CD14-positive monocyte (primary cell): ENCODE results near the gene OR56B4. TPM values are rescaled to one million over a fixed set of nuclear protein-coding genes. Genes with fewer than 3 reads are reported as not detected.

Experiments used
- DNase-seq, 3 donors: peaks; one replicate each; pipeline ENCODE4 v3.0.0-alpha.2; 2011 to 2022
- H2AFZ ChIP-seq: 2 replicates; pipeline ENCODE4 v1.6.0; 2012; ENCODE audit warnings: mild to moderate bottlenecking, low read depth, low read length, inconsistent platforms; ENCODE audit not compliant: insufficient read depth, poor library complexity, severe bottlenecking
- H3K27ac ChIP-seq, 2 donors: 1 replicate in 1 of 2; 2 replicates in 1 of 2; pipeline ENCODE4 v1.5.1; 2012 to 2013; ENCODE audit warnings: low read length in 2 of 2, control low read depth in 1 of 2, inconsistent platforms in 1 of 2, low read depth in 1 of 2, mild to moderate bottlenecking in 1 of 2
- H3K27me3 ChIP-seq, 2 donors: one replicate each; pipeline versions ENCODE4 v1.6.0 to v1.6.1; 2011 to 2013; ENCODE audit warnings: low read length in 2 of 2; ENCODE audit not compliant: control insufficient read depth in 2 of 2, insufficient read depth in 2 of 2
- H3K36me3 ChIP-seq, 2 donors: replicated peaks in 1 of 2; 1 replicate in 1 of 2; 2 replicates in 1 of 2; pipeline versions ENCODE4 v1.5.1 to v1.6.1; 2012 to 2013; ENCODE audit warnings: low read length in 2 of 2, control low read depth in 1 of 2, inconsistent platforms in 1 of 2, mild to moderate bottlenecking in 1 of 2; ENCODE audit not compliant: insufficient read depth in 2 of 2, control insufficient read depth in 1 of 2
- H3K4me1 ChIP-seq, 2 donors: 1 replicate in 1 of 2; 2 replicates in 1 of 2; pipeline versions ENCODE4 v1.5.1 to v1.6.1; 2012 to 2013; ENCODE audit warnings: low read length in 2 of 2, control low read depth in 1 of 2, inconsistent platforms in 1 of 2, mild to moderate bottlenecking in 1 of 2, moderate library complexity in 1 of 2; ENCODE audit not compliant: insufficient read depth in 2 of 2, control insufficient read depth in 1 of 2
- H3K4me2 ChIP-seq: replicated peaks from 2 replicates; pipeline ENCODE3; 2012; ENCODE audit warnings: low read length, moderate library complexity, mild to moderate bottlenecking; ENCODE audit not compliant: poor library complexity, severe bottlenecking; ENCODE audit errors: extremely low read depth
- H3K4me3 ChIP-seq, 3 experiments: fragments of 200-600 bp in 1 of 3; sonication (generic) in 1 of 3; replicated peaks in 1 of 3; 1 replicate in 2 of 3; 2 replicates in 1 of 3; pipeline ENCODE4 v1.5.1; 2011 to 2013; ENCODE audit warnings: low read length in 3 of 3, mild to moderate bottlenecking in 3 of 3, control low read depth in 2 of 3, low read depth in 2 of 3, inconsistent platforms in 1 of 3, moderate library complexity in 1 of 3
- H3K79me2 ChIP-seq: 2 replicates; pipeline ENCODE4 v1.6.0; 2012; ENCODE audit warnings: mild to moderate bottlenecking, control low read depth, inconsistent platforms, low read length, moderate library complexity; ENCODE audit not compliant: insufficient read depth
- H3K9ac ChIP-seq: 2 replicates; pipeline ENCODE4 v1.6.0; 2017; ENCODE audit warnings: low read length, mild to moderate bottlenecking; ENCODE audit not compliant: insufficient read depth, poor library complexity, severe bottlenecking
- H3K9me3 ChIP-seq, 2 donors: replicated peaks in 1 of 2; 1 replicate in 1 of 2; 2 replicates in 1 of 2; pipeline versions ENCODE4 v1.5.1 to v1.6.1; 2012 to 2013; ENCODE audit warnings: low read length in 2 of 2, control low read depth in 1 of 2; ENCODE audit not compliant: control insufficient read depth in 1 of 2, insufficient read depth in 1 of 2
- H4K20me1 ChIP-seq: 2 replicates; pipeline ENCODE4 v1.6.0; 2012; ENCODE audit warnings: mild to moderate bottlenecking, low read length, control low read depth, moderate library complexity; ENCODE audit not compliant: insufficient read depth
- H3K27ac Mint-ChIP-seq, 7 donors: one replicate each; pipeline ENCODE4 v1.8.0; 2020; ENCODE audit warnings: mild to moderate bottlenecking in 7 of 7, mixed read lengths in 7 of 7, moderate library complexity in 6 of 7, inconsistent platforms in 2 of 7
- H3K27me3 Mint-ChIP-seq, 3 donors: one replicate each; pipeline ENCODE4 v1.8.0; 2021 to 2022; ENCODE audit warnings: low read depth in 3 of 3, mild to moderate bottlenecking in 3 of 3, mixed read lengths in 3 of 3, moderate library complexity in 3 of 3, inconsistent platforms in 1 of 3
- H3K36me3 Mint-ChIP-seq, 2 donors: one replicate each; pipeline ENCODE4 v1.8.0; 2020; ENCODE audit warnings: mixed read lengths in 2 of 2, inconsistent platforms in 1 of 2, mild to moderate bottlenecking in 1 of 2
- H3K4me1 Mint-ChIP-seq: one replicate; pipeline ENCODE4 v1.8.0; 2020; ENCODE audit warnings: mild to moderate bottlenecking, mixed read lengths
- H3K4me3 Mint-ChIP-seq, 2 donors: one replicate each; pipeline ENCODE4 v1.8.0; 2020; ENCODE audit warnings: mild to moderate bottlenecking in 2 of 2, mixed read lengths in 2 of 2, moderate library complexity in 1 of 2
- H3K9me3 Mint-ChIP-seq, 7 donors: one replicate each; pipeline ENCODE4 v1.8.0; 2020 to 2022; ENCODE audit warnings: mixed read lengths in 7 of 7, mild to moderate bottlenecking in 6 of 7, moderate library complexity in 6 of 7, inconsistent platforms in 2 of 7
- CTCF ChIP-seq: fragments of 200-600 bp; IDR thresholded peaks from one replicate; pipeline ENCODE4 v1.8.0; 2022; ENCODE audit warnings: antibody characterized with exemption, mild to moderate bottlenecking
- WGBS: methylation state at CpG from one replicate; pipeline ENCODE4 v1.1.5; 2013; ENCODE audit warnings: missing lambda C conversion rate; ENCODE audit not compliant: insufficient coverage; 5-methylcytosine and 5-hydroxymethylcytosine counted together
- intact Hi-C, 2 donors: fragments of 100-400 bp; cut with micrococcal nuclease; formaldehyde crosslinking; loops; one replicate each; pipeline versions ENCODE4 v1.15.0 to v1.15.1; 2023
- polyA plus RNA-seq, 3 donors: library from polyadenylated mRNA; depleted of rRNA in 1 of 3; unstranded in 2 of 3; stranded (reverse) in 1 of 3; fragments of 300-500 nt in 2 of 3; fragments of >200 nt in 1 of 3; fragmentation: Illumina TruSeq in 2 of 3; gene quantifications; 1 replicate in 2 of 3; 2 replicates in 1 of 3; pipeline ENCODE4 v1.2.3, GENCODE V29; 2012 to 2021

OR56B4 gene
- polyA plus RNA-seq, 3 donors, result not detected

GRCh38 chr11:6083129-6083528 lies 24.4 kb upstream of the OR56B4 start:
- Histone ChIP-seq H3K27ac (no peak overlapping the region), H3K9ac (no peak overlapping the region), H3K27me3 (peaks cover 5 to 6% of the 10 kb centered on the region in 2 donors), H3K4me1 (no peaks in the 10 kb centered on the region), H3K4me2 (no peak overlapping the region), H3K9me3 (peaks cover 0 to 4% of the 10 kb centered on the region in 2 donors), H2AFZ (no peak overlapping the region), H3K79me2 (no peaks in the 10 kb centered on the region), H4K20me1 (no peaks in the 10 kb centered on the region), H3K4me3 (no peak overlapping the region), H3K36me3 (no peaks in the 10 kb centered on the region)
- Mint-ChIP-seq H3K27ac (no peak overlapping the region), H3K27me3 (peaks cover 4 to 22% (median 5%) of the 10 kb centered on the region in 3 donors), H3K4me1 (no peaks in the 10 kb centered on the region), H3K9me3 (peaks cover 6 to 28% (median 9%) of the 10 kb centered on the region in 7 donors), H3K36me3 (no peaks in the 10 kb centered on the region), H3K4me3 (no peak overlapping the region)
- intact Hi-C loops, result no loop called here
- 100% methylated on average over 1 of the region's 2 CpGs for WGBS
- DNase-seq, result no peak
- TF ChIP-seq CTCF, result no peak

GRCh38 chr11:6084587-6084986 lies 22.9 kb upstream of the OR56B4 start:
- no peaks in the 10 kb centered on the region for H3K36me3 Mint-ChIP-seq
- no peaks in the 10 kb centered on the region for H4K20me1 ChIP-seq
- no peak overlapping the region for H3K27ac Mint-ChIP-seq
- 50% methylated on average over 3 of the region's 3 CpGs for WGBS
- H3K27me3 ChIP-seq, result peaks cover 5 to 12% of the 10 kb centered on the region in 2 donors
- H3K36me3 ChIP-seq, result no peaks in the 10 kb centered on the region
- DNase-seq, result no peak
- no peaks in the 10 kb centered on the region for H3K4me1 Mint-ChIP-seq
- no peak overlapping the region for H3K4me3 ChIP-seq
- peaks cover 3 to 21% (median 6%) of the 10 kb centered on the region in 3 donors for H3K27me3 Mint-ChIP-seq
- H3K9me3 Mint-ChIP-seq, result peaks cover 2 to 19% (median 8%) of the 10 kb centered on the region in 7 donors
- H3K9me3 ChIP-seq, result peaks cover 0 to 4% of the 10 kb centered on the region in 2 donors
- no peaks in the 10 kb centered on the region for H3K79me2 ChIP-seq
- no peak overlapping the region for H2AFZ ChIP-seq
- H3K27ac ChIP-seq, result no peak overlapping the region
- no peak for TF ChIP-seq CTCF
- intact Hi-C loops, result no loop called here
- no peak overlapping the region for H3K4me3 Mint-ChIP-seq
- H3K4me2 ChIP-seq, result no peak overlapping the region
- H3K9ac ChIP-seq, result no peak overlapping the region
- H3K4me1 ChIP-seq, result no peaks in the 10 kb centered on the region
